Activated T-cell treated with anti-CD3 and anti-CD28 coated beads for 48 hours (primary cell): Measurements from ENCODE around the gene NKAIN4.
"Not testable (repeated sequence)": the region's sequence is repeated elsewhere in the genome, so short reads cannot be mapped to it uniquely, and the experiment has no call there.

Experiments
- DNase-seq: peaks from one replicate; pipeline ENCODE4 v3.0.0-alpha.2; 2020; ENCODE audit warnings: low read depth

NKAIN4 gene

GRCh38 chr20:63235399-63235983, 18.8 kb downstream of the NKAIN4 start, which contains the start of gene BIRC7:
Gene BIRC7, plus strand, starts transcription at chr20:63235905. Its CDS starts 192 bp downstream, at chr20:63236097.
- no peak for DNase-seq

DNA sequence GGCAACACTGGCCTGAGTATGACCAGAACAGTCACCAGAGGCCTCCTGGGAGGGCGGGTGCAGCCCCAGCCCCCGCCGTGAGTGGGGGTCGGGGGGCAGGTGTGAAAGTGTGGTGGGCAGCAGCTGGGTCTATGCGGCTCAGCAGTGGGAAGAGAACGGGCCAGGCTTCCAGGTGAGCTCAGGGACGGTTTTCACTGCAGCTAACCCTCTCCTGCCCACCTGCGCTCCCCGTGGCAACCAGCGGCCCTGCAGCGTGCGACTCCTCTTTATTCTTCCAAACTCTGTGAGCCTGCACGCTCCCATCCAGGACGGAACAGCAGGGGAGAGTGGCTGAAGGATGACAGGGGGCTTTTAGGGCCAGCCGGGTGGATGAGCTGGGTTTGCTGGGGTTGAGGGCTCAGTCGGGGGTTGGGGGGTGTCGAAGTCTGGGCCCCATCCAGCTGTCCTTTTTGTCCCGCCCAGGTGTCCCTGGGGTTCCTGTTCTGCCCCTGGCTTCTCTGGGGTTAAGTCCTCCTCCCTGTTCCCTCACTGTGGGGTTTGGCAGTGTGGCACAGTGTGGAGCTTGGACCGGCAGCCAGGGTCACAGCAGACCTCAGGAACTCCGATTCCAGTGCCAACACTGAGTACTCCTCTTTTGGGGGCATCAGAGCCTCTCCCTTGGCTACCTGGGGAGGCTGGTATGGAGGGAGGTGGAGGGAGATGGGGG, 19.4 kb downstream of the NKAIN4 start:
- no peak for DNase-seq

GRCh38 chr20:63233924-63234323, 20.3 kb downstream of the NKAIN4 start:
- DNase-seq: no peak

DNA sequence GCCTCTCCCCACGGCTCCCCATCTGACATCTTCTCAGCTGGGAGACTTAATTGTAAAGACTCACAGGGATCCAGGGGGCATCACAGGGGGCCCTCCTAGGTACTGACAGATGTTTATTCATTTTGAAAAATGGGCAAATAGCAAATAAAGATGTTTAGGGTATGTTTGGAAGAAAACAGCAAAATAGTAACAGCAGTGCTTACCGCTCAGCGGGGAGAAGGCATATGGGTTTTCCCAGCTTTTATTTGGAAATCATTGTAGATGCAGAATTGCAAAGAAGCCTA, 21.3 kb downstream of the NKAIN4 start:
- no peak for DNase-seq

- no peak for DNase-seq
Observed at GRCh38 chr20:63232235-63233060, 21.8 kb downstream of the NKAIN4 start.

- no peak for DNase-seq
Observed at GRCh38 chr20:63230800-63231268, 23.4 kb downstream of the NKAIN4 start.

- DNase-seq: no peak
Observed at GRCh38 chr20:63228806-63229205, 25.5 kb downstream of the NKAIN4 start.

GRCh38 chr20:63227260-63227659, 27.0 kb downstream of the NKAIN4 start:
- no peak for DNase-seq

DNA sequence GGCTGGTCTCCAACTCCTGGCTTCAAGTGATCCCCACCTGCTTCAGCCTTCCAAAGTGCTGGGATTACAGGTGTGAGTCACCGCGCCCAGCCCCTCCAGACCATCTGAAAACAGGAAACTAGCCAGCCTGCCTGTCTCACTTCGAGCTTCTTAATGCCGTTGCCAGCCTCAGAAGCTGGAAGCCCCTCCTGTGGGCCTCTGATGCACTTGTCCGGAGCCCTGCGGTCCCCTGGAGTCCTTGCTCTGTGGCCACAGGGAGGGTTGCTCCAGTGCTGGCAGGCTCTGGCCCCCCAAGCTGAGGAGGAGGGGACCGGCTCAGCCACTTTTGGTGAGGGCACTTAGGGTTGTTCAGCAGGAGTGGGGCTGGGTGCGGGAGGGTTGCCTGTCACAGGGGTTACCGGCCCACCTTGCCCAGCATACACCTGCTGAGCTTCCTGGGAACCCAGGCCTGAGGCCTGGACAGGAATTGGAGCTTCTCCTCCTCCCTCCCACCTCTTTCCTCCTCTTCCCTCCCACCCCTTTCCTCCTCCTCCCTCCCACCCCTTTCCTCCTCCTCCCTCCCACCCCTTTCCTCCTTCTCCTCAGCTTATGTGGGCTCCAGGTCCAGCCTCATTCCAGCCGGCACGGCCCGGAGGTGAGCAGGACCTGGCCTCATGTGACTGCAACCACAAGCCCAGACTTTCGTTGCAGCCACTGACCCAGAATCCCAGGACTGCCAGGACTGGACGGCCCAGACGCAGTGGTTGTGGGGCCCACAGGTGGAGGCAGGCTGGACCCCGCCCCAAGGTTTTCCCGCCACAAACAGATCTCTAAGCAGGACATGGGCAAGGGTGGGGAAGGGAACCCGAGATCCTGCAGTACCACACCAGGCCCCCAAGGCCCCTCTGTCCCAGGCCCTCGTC, 28.0 kb downstream of the NKAIN4 start:
- DNase-seq: no peak

GRCh38 chr20:63225082-63225454, 29.2 kb downstream of the NKAIN4 start:
- no peak for DNase-seq

DNA sequence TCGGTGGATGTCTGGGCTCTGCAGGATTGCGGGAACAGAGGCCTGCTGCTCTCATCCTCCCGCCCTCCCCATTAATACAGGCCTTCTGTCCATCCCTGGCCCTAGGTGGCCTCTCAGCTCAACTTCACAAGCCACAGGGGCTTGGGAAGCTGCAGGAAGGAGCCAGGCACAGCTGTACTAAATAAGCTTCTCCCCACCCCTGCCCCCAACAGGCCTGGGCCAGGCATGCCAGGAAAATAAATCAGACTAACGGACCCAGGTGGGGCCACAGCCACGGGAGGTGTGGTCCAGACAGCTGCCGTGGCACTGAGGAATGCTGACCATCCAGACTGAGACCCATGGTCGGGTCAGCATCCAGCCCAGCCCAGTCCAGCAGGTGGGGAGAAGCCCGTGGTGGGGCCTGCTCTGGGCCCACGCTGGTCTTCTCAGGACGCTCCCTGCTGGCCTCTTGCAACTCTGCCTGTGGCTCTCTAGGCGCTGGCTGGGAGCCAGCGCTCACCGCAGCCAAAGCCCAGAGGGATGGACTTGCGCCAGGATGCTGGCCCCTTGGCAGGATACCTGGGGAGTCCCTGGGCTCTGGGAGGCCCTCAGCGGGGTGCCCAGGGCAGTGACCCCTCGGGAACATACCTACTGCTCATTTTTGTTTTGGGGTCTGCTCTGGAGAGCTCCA, 29.7 kb downstream of the NKAIN4 start:
- DNase-seq: no peak

DNA sequence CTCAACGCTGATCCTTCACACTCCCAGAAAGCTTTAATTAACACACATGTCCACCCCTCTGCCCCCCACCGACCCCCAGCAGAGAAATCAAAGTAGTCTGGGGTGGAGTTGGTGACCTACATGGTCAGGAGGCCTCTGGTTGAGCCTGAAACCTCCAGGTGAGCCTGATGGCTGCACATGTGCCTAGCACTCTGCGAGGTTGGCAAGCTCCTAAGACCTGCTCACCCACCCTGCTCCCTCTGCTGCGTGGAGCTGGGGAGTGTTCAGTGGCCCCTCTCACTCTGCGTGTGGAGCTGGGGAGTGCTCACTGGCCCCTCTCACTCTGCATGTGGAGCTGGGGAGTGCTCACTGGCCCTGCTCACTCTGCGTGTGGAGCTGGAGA, 30.4 kb downstream of the NKAIN4 start:
- no peak for DNase-seq

GRCh38 chr20:63223121-63223825, 31.0 kb downstream of the NKAIN4 start:
- no peak for DNase-seq

- DNase-seq: no peak
Observed at GRCh38 chr20:63222541-63222940, 31.7 kb downstream of the NKAIN4 start.

DNA sequence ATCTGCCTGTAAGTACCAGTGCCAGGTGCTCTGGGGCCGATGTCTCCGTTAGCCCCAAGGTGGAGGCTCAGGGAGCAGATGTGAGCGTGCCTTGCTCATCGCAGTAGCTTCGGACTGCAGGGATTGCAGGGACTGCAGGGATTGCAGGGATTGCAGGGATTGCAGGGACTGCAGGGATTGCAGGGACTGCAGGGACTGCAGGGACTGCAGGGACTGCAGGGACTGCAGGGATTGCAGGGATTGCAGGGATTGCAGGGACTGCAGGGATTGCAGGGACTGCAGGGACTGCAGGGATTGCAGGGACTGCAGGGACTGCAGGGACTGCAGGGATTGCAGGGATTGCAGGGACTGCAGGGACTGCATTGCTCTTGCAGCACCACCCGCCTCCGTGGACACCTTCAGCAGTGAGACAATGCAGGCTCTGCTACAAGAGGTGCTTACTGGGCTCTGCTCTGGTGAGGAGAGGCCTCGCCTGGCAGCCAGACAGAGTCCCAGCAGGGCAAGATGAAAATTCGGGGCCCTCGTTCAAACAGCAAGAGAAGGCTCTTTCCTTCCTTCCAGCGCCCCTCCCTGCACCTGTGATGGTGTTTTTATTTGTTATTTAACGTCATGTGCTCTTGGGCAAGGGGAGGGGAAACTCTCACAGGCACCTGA, 32.7 kb downstream of the NKAIN4 start:
- not testable (repeated sequence) for DNase-seq

DNA sequence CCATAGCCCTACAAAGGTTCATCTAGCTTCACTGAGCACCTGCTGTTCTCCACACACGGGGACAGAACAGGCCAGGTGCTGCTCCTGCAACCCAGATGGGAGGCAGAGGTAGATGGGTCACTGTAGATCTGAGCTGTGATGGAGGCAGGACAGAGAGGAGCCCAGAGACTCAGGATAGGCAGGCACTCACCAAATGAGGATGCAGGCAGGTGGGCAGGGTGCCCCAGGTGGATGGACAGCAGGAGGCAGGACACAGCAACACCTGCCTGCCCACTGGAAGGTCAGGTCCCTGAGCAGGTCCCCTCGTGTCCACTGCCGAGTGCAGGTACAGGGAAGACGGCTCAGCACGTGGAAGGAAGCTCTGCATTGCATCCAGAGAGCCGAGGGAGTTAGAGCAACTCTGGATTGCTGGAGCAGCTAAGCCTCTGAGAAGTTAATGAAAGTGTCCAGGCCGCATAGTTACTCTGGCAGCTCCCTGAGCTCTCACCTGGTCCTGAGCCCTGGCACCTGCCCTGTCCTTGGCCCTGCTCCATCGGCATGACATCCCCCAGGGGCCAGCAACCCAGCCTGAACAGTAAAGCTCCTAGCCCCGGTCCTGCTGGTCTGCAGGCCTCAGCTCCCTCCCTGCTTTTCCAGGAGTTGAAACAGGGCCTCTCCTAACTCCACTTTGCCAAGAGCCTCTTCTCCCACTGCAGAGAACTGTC, 33.4 kb downstream of the NKAIN4 start:
- DNase-seq: no peak

DNA sequence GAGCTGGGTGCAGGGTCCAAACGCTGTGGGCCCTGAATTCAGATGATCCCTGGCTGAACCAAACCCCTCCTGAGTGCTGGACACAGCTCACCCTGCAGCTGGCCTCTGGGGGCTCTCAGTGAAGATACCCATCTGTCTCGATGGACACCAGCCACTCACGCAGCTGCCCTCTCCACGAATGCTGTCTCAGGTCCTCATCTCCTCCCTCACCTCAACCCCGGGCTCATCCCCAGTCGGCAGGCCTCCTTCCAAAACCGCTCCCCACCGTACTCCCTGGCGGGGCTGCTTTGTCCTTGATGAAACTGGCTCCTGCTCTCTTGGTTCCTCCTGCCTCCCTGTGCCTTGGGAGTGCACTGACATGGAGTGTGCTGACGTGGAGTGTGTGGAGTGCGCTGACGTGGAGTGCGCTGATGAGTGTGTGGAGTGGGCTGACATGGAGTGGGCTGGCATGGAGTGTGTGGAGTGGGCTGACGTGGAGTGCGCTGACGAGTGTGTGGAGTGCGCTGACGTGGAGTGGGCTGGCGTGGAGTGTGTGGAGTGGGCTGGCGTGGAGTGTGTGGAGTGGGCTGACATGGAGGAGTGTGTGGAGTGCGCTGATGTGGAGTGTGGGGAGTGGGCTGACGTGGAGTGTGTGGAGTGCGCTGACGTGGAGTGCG, 34.3 kb downstream of the NKAIN4 start:
- no peak for DNase-seq

GRCh38 chr20:63219447-63219821, 34.8 kb downstream of the NKAIN4 start:
- DNase-seq: no peak

DNA sequence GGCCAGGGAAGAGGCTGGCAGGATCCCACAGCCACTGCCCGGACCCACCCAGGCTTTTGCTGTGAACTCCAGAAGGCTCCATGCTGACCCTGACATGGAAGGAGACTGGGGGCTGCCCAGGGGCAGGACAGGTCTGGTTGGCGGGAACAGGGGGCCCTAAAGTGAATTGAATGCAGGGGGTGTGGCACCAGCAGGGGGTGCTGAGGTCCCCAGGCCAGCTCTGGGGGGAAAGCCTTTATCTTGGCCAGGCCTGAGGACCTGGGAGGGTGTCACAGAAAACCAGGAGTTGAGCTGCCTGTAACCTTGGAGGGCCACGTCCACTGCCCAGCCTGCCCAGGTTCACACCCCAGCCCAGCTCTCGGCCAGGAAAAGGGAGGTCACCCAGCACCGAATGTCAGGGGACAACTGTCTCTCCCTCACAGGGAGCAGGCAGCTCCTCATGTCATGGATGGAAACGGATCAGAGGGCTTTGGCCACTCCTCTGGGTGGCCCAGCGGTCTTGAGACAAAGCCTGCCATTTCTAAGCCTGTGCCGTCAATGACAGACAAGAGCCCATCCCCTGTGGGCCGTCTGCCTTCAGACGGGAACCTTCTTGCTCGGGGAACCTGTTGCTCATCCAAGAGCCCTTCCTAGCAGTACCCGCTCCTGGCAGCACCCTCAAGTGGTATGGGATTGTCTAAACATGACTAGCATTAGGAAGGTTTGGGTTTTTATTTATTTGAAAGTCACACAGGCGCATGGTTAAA, 35.4 kb downstream of the NKAIN4 start:
- no peak for DNase-seq
